Peyer's patch (tissue), 4 donors: Measurements from ENCODE around the gene SERPINB1.

Source experiments
- POLR2A ChIP-seq, 2 donors: fragments of 450-650 bp; IDR thresholded peaks; one replicate each; pipeline ENCODE4 v1.5.1; 2017; ENCODE audit warnings: antibody characterized with exemption in 2 of 2, mild to moderate bottlenecking in 2 of 2, moderate library complexity in 2 of 2
- TF ChIP-seq, protein P1 (sequence below), 6 experiments: fragments of 450-650 bp in 4 of 6; fragments of 200-600 bp in 2 of 6; sonication (generic) in 1 of 6; IDR thresholded peaks; one replicate each; pipeline ENCODE4 v1.5.1; 2017 to 2019; ENCODE audit warnings: antibody characterized with exemption in 6 of 6, mild to moderate bottlenecking in 3 of 6, moderate library complexity in 1 of 6

DNA sequence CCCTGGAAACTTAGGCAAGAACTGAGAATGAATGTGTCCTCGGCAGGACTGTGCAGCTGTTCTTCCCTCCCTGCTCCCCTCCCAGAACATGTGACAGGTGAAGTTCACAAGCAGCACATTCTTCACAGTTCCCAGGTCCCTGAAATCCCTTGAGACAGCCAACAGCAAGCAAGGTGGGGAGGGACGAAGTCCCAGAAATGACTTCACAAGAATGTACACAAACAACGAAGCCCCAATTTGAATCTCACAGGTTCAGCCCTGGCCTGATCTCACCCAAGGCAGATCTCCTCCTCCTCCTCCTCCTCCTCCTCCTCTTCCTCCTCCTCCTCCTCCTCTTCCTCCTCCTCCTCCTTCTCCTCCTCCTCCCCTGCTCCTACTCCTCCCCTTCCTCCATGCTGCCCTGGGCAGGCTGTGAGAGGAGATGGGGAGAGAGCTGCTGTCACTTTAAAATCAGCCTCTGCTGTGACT lies 44.1 kb downstream of the SERPINB1 start:
- TF ChIP-seq POLR2A (IDR thresholded peaks at IDR 0.05) = no peak
- TF ChIP-seq, protein P1, sequence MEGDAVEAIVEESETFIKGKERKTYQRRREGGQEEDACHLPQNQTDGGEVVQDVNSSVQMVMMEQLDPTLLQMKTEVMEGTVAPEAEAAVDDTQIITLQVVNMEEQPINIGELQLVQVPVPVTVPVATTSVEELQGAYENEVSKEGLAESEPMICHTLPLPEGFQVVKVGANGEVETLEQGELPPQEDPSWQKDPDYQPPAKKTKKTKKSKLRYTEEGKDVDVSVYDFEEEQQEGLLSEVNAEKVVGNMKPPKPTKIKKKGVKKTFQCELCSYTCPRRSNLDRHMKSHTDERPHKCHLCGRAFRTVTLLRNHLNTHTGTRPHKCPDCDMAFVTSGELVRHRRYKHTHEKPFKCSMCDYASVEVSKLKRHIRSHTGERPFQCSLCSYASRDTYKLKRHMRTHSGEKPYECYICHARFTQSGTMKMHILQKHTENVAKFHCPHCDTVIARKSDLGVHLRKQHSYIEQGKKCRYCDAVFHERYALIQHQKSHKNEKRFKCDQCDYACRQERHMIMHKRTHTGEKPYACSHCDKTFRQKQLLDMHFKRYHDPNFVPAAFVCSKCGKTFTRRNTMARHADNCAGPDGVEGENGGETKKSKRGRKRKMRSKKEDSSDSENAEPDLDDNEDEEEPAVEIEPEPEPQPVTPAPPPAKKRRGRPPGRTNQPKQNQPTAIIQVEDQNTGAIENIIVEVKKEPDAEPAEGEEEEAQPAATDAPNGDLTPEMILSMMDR (IDR thresholded peaks at IDR 0.05) = no peak
